Kidney (tissue), 14 donors: ENCODE measurements around the gene MROH9. TPM values are rescaled to one million over a fixed set of nuclear protein-coding genes. Genes with fewer than 3 reads are reported as not detected.
"Not testable (repeated sequence)": the region's sequence is repeated elsewhere in the genome, so short reads cannot be mapped to it uniquely, and the experiment has no call there.

ENCODE experiments used
- DNase-seq, 5 donors: peaks; one replicate each; pipeline ENCODE4 v3.0.0-alpha.2; 2013 to 2020
- FAIRE-seq: peaks from 2 replicates; lab custom pipeline; 2012; peaks lifted over from hg19 to GRCh38; lab: Jason Lieb, UNC
- H3K27ac ChIP-seq, 2 donors: one replicate each; pipeline ENCODE4 v1.7.0; 2013; ENCODE audit warnings: low read depth in 2 of 2, low read length in 2 of 2, inconsistent platforms in 1 of 2
- H3K27me3 ChIP-seq: one replicate; pipeline ENCODE4 v1.7.1; 2013; ENCODE audit warnings: low read length, inconsistent platforms; ENCODE audit not compliant: control insufficient read depth, insufficient read depth
- H3K36me3 ChIP-seq, 3 donors: one replicate each; pipeline versions ENCODE4 v1.7.0 to v1.7.1; 2013; ENCODE audit warnings: low read length in 3 of 3, control low read depth in 1 of 3, inconsistent platforms in 1 of 3; ENCODE audit not compliant: insufficient read depth in 3 of 3, control insufficient read depth in 2 of 3
- H3K4me1 ChIP-seq, 3 donors: one replicate each; pipeline versions ENCODE4 v1.7.0 to v1.7.1; 2013; ENCODE audit warnings: low read length in 3 of 3, inconsistent platforms in 1 of 3, low read depth in 1 of 3; ENCODE audit not compliant: control insufficient read depth in 2 of 3, insufficient read depth in 2 of 3
- H3K4me3 ChIP-seq, 3 donors: one replicate each; pipeline versions ENCODE4 v1.7.0 to v1.8.1; 2013; ENCODE audit warnings: low read length in 3 of 3, control low read depth in 1 of 3, inconsistent platforms in 1 of 3
- H3K9ac ChIP-seq, 3 donors: one replicate each; pipeline versions ENCODE4 v1.7.0 to v1.7.1; 2013; ENCODE audit warnings: low read length in 3 of 3, control low read depth in 1 of 3, inconsistent platforms in 1 of 3
- H3K9me3 ChIP-seq, 3 donors: one replicate each; pipeline versions ENCODE4 v1.7.0 to v1.7.1; 2013; ENCODE audit warnings: low read length in 3 of 3, control low read depth in 1 of 3, inconsistent platforms in 1 of 3; ENCODE audit not compliant: control insufficient read depth in 2 of 3, insufficient read depth in 1 of 3
- CTCF ChIP-seq: IDR thresholded peaks from 3 replicates; pipeline ENCODE4 v1.5.1; 2012; ENCODE audit warnings: mild to moderate bottlenecking, moderate library complexity, borderline replicate concordance; ENCODE audit not compliant: insufficient read depth; ENCODE audit errors: extremely low read depth
- intact Hi-C: fragments of 100-400 bp; cut with DNase I; formaldehyde crosslinking; loops from one replicate; pipeline ENCODE4 v1.11.1; 2022
- polyA plus RNA-seq: library from polyadenylated mRNA; stranded (reverse); fragments of 350-450 nt; fragmentation: Illumina TruSeq; extraction: RNeasy Lipid Tissue Mini Kit (QIAGEN cat#74804); gene quantifications from one replicate; pipeline ENCODE4 v1.2.3, GENCODE V29; 2014; ENCODE audit warnings: low read depth, low replicate concordance; ENCODE audit not compliant: insufficient read depth
- total RNA-seq: library from RNA; stranded (reverse); fragmentation: NEBNext Ultra II Directional; extraction: Animal tissue kit (Norgen Biotek cat#: 25700); gene quantifications from one replicate; pipeline ENCODE4 v1.2.1, GENCODE V29; 2021
- donor health status: control.
- donor health status: control.
- donor health status: control.
- donor health status: control.
- donor health status: control.
- donor health status: DM: yes; HTN: yes; CAD: no.
- donor health status: Normal renal cell carcinoma (clear cell type).

MROH9 gene
- total and polyA plus RNA-seq, 2 donors from 2014 or later, result not detected

GRCh38 chr1:170931650-170932049 is 3.7 kb upstream of the MROH9 start:
- H3K9ac ChIP-seq, result no peak overlapping the region
- no peak overlapping the region for H3K27ac ChIP-seq
- H3K27me3 ChIP-seq, result no peaks in the 10 kb centered on the region
- no peaks in the 10 kb centered on the region for H3K9me3 ChIP-seq
- DNase-seq, result no peak
- no peaks in the 10 kb centered on the region for H3K4me1 ChIP-seq
- no peak overlapping the region for H3K4me3 ChIP-seq
- no peak for FAIRE-seq
- no peaks in the 10 kb centered on the region for H3K36me3 ChIP-seq
- intact Hi-C loops, result no loop called here
- TF ChIP-seq CTCF, result no peak

GRCh38 chr1:170932236-170932635 is 3.1 kb upstream of the MROH9 start:
- no peak for FAIRE-seq
- Histone ChIP-seq H3K4me3 (no peak overlapping the region), H3K9ac (no peak overlapping the region), H3K36me3 (no peaks in the 10 kb centered on the region), H3K27me3 (no peaks in the 10 kb centered on the region), H3K4me1 (no peaks in the 10 kb centered on the region), H3K27ac (no peak overlapping the region), H3K9me3 (peaks cover 0 to 2% (median 0%) of the 10 kb centered on the region in 3 donors)
- DNase-seq, result no peak
- TF ChIP-seq CTCF, result no peak
- intact Hi-C loops, result no loop called here

- DNase-seq, result no peak
- Histone ChIP-seq H3K9ac (no peak overlapping the region), H3K9me3 (peaks cover 0 to 2% (median 0%) of the 10 kb centered on the region in 3 donors), H3K27ac (no peak overlapping the region), H3K4me3 (no peak overlapping the region), H3K4me1 (no peaks in the 10 kb centered on the region), H3K27me3 (no peaks in the 10 kb centered on the region), H3K36me3 (no peaks in the 10 kb centered on the region)
- intact Hi-C loops, result no loop called here
- FAIRE-seq, result no peak
- no peak for TF ChIP-seq CTCF
Observed at GRCh38 chr1:170938281-170938680, 2.9 kb downstream of the MROH9 start.

GRCh38 chr1:170939476-170939875 is 4.1 kb downstream of the MROH9 start:
- no peak overlapping the region for H3K4me3 ChIP-seq
- H3K4me1 ChIP-seq, result no peaks in the 10 kb centered on the region
- FAIRE-seq (no peak), DNase-seq (no peak)
- H3K27me3 ChIP-seq, result no peaks in the 10 kb centered on the region
- H3K9me3 ChIP-seq, result peaks cover 0 to 2% (median 0%) of the 10 kb centered on the region in 3 donors
- H3K9ac ChIP-seq, result no peak overlapping the region
- TF ChIP-seq CTCF, result no peak
- no peaks in the 10 kb centered on the region for H3K36me3 ChIP-seq
- H3K27ac ChIP-seq, result no peak overlapping the region
- intact Hi-C loops, result no loop called here

GRCh38 chr1:170951744-170952143 is 16.4 kb downstream of the MROH9 start:
- H3K9ac ChIP-seq, H3K4me3 ChIP-seq, DNase-seq, FAIRE-seq, H3K27ac ChIP-seq, intact Hi-C loops, H3K4me1 ChIP-seq, H3K27me3 ChIP-seq, H3K9me3 ChIP-seq, H3K36me3 ChIP-seq: not testable (repeated sequence)
